ENCODE measurements around the gene NPEPPS. TPM values are rescaled to one million over a fixed set of nuclear protein-coding genes. Genes with fewer than 3 reads are reported as not detected.

NPEPPS gene
- total RNA-seq, 1 experiment from 2014 or later = 63.4 TPM

- ChIA-PET POLR2A (ENCODE audit: low non-redundant PET) (no interaction called here), CTCF (no interaction called here)
- DNase-seq (ENCODE audit: low spot score) = no peak
- no peaks in the 10 kb centered on the region for H3K9me3 ChIP-seq (ENCODE audit: low read depth, low read length, poor library complexity, severe bottlenecking)
- no peak overlapping the region for H3K4me3 ChIP-seq (ENCODE audit: low read depth, low read length, poor library complexity, severe bottlenecking)
- H3K27me3 ChIP-seq (replicated peaks; ENCODE audit: insufficient read depth, low read depth, low read length, poor library complexity) = no peaks in the 10 kb centered on the region
- TF ChIP-seq, protein P1, sequence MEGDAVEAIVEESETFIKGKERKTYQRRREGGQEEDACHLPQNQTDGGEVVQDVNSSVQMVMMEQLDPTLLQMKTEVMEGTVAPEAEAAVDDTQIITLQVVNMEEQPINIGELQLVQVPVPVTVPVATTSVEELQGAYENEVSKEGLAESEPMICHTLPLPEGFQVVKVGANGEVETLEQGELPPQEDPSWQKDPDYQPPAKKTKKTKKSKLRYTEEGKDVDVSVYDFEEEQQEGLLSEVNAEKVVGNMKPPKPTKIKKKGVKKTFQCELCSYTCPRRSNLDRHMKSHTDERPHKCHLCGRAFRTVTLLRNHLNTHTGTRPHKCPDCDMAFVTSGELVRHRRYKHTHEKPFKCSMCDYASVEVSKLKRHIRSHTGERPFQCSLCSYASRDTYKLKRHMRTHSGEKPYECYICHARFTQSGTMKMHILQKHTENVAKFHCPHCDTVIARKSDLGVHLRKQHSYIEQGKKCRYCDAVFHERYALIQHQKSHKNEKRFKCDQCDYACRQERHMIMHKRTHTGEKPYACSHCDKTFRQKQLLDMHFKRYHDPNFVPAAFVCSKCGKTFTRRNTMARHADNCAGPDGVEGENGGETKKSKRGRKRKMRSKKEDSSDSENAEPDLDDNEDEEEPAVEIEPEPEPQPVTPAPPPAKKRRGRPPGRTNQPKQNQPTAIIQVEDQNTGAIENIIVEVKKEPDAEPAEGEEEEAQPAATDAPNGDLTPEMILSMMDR (conservative IDR thresholded peaks at IDR 0.05; ENCODE audit: low read depth, low read length) = no peak
- TF ChIP-seq EZH2 (IDR thresholded peaks at IDR 0.05; ENCODE audit: borderline replicate concordance, low read depth, low read length, poor library complexity, severe bottlenecking) = no peak
- H3K4me1 ChIP-seq (ENCODE audit: insufficient read depth, low read length, poor library complexity, severe bottlenecking) = no peaks in the 10 kb centered on the region
- H3K36me3 ChIP-seq (ENCODE audit: insufficient read depth, low read length, poor library complexity, severe bottlenecking) = peaks cover 80% of the 10 kb centered on the region
- no peak overlapping the region for H3K27ac ChIP-seq (ENCODE audit: low read depth, low read length, poor library complexity, severe bottlenecking)
- intact Hi-C loops (cut with micrococcal nuclease; ENCODE audit: unreplicated experiment) = no loop called here
- BruUV-seq (replicated peaks) = no TSS peak
These were observed 134.7 kb downstream of the NPEPPS start for GRCh38 chr17:47665655-47666054.

DNA sequence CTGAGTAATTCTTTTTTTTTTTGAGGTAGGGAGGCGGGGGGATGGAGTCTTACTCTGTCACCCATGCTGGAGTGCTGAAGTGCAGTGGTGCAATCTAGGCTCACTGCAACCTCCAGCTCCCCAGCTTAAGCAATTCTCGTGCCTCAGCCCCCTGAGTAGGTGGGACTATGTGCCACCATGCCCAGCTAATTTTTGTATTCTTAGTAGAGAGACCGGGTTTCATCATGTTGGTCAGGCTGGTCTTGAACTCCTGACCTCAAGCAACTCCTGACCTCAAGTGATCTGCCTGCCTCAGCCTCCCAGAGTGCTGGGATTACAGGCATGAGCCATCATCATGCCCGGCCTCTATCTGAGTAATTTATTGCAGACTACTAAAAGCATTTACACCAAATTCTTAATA lies 138.2 kb downstream of the NPEPPS start:
- intact Hi-C loops (cut with micrococcal nuclease; ENCODE audit: unreplicated experiment) = no loop called here
- no TSS peak for BruUV-seq (replicated peaks)
- H3K4me3 ChIP-seq (ENCODE audit: low read depth, low read length, poor library complexity, severe bottlenecking) = no peak overlapping the region
- H3K36me3 ChIP-seq (ENCODE audit: insufficient read depth, low read length, poor library complexity, severe bottlenecking) = peaks cover 87% of the 10 kb centered on the region
- H3K4me1 ChIP-seq (ENCODE audit: insufficient read depth, low read length, poor library complexity, severe bottlenecking) = no peaks in the 10 kb centered on the region
- ChIA-PET CTCF (no interaction called here), POLR2A (ENCODE audit: low non-redundant PET) (no interaction called here)
- no peaks in the 10 kb centered on the region for H3K27me3 ChIP-seq (replicated peaks; ENCODE audit: insufficient read depth, low read depth, low read length, poor library complexity)
- no peak for DNase-seq (ENCODE audit: low spot score)
- no peak overlapping the region for H3K27ac ChIP-seq (ENCODE audit: low read depth, low read length, poor library complexity, severe bottlenecking)
- H3K9me3 ChIP-seq (ENCODE audit: low read depth, low read length, poor library complexity, severe bottlenecking) = no peaks in the 10 kb centered on the region
- TF ChIP-seq, protein P1 (conservative IDR thresholded peaks at IDR 0.05; ENCODE audit: low read depth, low read length) = no peak
- no peak for TF ChIP-seq EZH2 (IDR thresholded peaks at IDR 0.05; ENCODE audit: borderline replicate concordance, low read depth, low read length, poor library complexity, severe bottlenecking)

DNA sequence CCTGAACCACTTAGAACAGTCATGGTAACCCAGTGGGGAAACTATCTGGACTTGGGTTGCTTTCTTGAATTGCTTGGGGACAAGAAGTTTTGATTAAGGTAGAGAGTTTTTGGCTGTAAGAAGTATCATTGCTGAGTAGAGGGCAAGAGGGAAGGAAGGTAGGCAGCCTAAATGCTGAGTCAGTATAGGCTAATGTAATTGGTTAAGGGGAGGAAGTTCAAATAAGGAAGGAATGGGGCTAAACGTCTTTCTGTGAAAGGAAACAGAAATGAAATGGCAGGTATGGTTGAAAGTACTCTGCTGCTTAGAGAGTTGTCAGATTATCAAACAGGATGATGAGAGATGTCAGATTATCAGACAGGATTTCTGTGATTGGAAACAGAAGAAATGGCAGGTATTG lies 139.2 kb downstream of the NPEPPS start:
- H3K27ac ChIP-seq (ENCODE audit: low read depth, low read length, poor library complexity, severe bottlenecking) = peak overlapping the region; percentile 10
- H3K4me1 ChIP-seq (ENCODE audit: insufficient read depth, low read length, poor library complexity, severe bottlenecking) = no peaks in the 10 kb centered on the region
- no peaks in the 10 kb centered on the region for H3K27me3 ChIP-seq (replicated peaks; ENCODE audit: insufficient read depth, low read depth, low read length, poor library complexity)
- no peak for DNase-seq (ENCODE audit: low spot score)
- ChIA-PET POLR2A (ENCODE audit: low non-redundant PET) (interaction anchor here (0.6 kb wide), 1 partner anchor 67 kb away, joined by 6 read pairs; no protein-coding TSS in a partner anchor), CTCF (no interaction called here)
- BruUV-seq (replicated peaks) = no TSS peak
- no peak overlapping the region for H3K4me3 ChIP-seq (ENCODE audit: low read depth, low read length, poor library complexity, severe bottlenecking)
- intact Hi-C loops (cut with micrococcal nuclease; ENCODE audit: unreplicated experiment) = no loop called here
- peaks cover 91% of the 10 kb centered on the region for H3K36me3 ChIP-seq (ENCODE audit: insufficient read depth, low read length, poor library complexity, severe bottlenecking)
- TF ChIP-seq, protein P1 (conservative IDR thresholded peaks at IDR 0.05; ENCODE audit: low read depth, low read length) = no peak
- TF ChIP-seq EZH2 (IDR thresholded peaks at IDR 0.05; ENCODE audit: borderline replicate concordance, low read depth, low read length, poor library complexity, severe bottlenecking) = no peak
- H3K9me3 ChIP-seq (ENCODE audit: low read depth, low read length, poor library complexity, severe bottlenecking) = no peaks in the 10 kb centered on the region

Other genes starting within 250 kb of the NPEPPS start
- gene EFCAB13, start 207.2 kb upstream of the NPEPPS start, total RNA-seq (2021) = 0.66 TPM in 1 of 2 replicates, not detected in the other
- 429 and 452 TPM in 2 replicates for gene KPNB1, start 118.8 kb downstream of the NPEPPS start, total RNA-seq (2021)
- 21.1 and 25.3 TPM in 2 replicates for gene TBKBP1, start 163.1 kb downstream of the NPEPPS start, total RNA-seq (2021)
- gene TBX21, start 202.1 kb downstream of the NPEPPS start, total RNA-seq (2021) = not detected in 2 replicates

Data from A673 (cell line).